SHP77 treated with DMSO at 0.1 percent for 48 hours (cell line): ENCODE measurements around the gene PKD1L1.

Experiments used
- DNase-seq: peaks from one replicate; lab custom pipeline; 2025; lab: John Stamatoyannopoulos, UW

PKD1L1 gene

DNA sequence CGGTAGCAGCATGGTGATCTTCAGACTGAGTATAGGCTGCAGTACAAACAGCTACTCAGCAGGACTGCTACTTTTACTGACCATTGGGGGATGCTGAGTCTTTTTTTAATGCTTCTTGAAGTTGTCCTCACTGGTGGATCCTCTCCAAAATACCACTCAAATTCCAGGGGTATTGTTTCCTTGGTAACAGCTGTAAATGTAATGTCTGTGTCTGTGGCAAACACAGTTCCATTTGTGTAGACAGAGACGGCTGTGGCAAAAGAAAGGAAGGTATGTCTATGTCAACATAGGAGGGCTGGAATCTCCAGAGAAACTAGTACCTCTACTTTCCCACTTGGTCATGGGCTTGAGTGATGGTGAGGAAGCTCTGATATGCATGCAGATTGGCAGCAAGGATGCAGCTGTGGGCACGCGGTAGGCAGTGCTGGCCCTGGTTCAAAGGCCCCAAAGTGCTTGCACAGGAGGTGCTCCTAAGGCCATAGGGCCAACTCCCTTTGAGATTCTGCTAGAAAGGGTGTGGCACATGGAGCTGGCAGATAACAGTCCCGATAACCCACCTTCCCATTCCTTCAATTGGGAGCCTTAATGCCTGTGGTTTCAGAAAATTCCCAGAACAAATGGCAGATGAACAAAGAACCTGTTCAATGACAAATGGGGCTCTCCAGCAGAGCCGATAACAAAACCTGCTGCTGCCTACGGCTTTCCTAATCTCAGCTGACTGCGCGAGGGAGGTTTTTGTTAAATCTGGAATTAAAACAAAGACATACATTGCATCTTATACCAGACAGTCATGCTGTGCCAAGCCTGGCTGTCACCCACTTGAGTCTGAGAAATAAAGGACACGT is 43.0 kb downstream of the PKD1L1 start:
- no peak for DNase-seq

DNA sequence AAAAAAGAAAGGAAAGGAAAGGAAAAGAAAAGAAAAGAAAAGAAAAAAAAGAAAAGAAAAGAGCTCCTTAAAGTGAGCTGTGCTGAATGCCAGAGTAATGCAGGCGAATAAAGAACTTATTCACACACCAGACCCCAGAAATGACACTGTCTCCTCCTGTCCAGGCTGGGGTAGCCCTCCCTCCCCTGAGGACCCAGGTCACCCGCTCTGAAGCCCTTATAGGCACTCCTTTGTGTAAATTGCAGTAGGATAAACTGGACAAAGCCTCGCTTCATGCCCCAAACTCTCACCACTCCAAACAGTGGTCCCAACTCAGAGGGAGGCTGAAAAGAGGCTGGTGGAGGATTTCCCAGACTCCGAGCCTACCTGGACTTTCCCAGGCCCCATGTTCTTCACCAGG is 46.3 kb downstream of the PKD1L1 start:
- DNase-seq: no peak

DNA sequence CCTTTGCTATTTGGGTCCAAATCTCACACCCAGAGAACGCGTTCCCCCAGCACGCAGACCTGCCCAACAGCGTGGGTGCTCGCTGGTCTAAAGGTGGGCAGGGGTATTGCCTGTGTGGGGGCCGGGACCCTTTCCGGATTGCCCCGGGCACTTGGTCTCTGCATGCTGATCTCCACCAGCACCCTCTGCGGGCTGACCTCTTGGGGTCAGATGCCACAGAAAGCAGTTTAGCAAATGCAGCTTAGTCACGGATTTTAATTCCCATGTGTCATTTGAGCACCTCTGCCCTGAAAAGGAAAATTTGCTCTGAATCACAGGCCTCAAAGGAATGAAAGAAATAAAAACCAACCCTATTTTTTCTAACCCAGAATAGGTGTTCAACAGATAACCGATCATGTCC is 46.7 kb downstream of the PKD1L1 start:
- DNase-seq: no peak

DNA sequence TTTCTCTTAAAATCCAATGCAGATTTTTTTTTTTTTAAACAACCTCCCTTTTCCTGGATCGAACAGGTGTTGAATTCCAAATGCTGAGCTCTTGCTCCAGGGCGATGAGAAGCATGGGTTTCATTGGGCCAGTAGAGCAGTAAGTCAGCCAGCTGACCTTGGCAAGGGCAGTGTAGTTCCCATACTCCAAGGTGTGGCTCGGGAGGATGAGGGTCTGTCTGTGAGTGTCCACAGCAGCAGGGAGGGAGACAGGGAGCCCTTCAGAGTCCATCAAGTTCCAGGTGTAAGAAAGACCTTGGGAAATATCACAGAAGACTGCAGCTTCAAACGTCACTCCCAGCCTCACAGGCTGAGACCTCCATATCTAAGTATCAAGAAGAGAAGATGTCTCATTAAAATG is 50.4 kb downstream of the PKD1L1 start:
- no peak for DNase-seq

DNA sequence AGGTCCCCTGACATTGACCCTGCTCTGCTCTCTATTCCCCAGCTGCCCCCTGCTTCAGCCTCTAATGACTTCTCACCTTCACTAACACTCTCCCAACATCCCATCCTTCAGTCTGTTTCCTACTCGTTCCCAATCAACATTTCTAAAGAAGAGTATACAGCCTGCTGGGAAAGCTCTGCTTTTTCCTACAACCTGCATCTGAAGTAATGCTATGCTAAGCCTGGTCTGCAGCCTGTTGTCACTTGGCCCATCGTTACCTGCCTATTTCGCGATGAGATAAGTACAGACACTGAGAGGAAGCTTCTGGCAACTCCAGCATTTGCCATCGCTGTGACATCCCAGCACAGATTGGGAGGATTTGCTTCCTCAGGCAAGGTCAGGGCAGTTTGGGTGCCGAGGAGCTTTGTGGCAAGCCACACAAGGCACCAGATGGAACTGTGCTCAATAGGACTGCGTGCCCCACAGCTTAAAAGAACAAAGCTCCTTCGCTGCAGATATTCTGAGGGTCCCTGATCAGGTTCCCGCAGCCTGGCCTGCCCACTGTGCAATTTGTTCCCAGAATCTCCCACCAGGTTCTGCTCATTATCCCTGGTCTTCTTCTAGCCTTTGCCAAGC is 51.4 kb downstream of the PKD1L1 start:
- DNase-seq: no peak

DNA sequence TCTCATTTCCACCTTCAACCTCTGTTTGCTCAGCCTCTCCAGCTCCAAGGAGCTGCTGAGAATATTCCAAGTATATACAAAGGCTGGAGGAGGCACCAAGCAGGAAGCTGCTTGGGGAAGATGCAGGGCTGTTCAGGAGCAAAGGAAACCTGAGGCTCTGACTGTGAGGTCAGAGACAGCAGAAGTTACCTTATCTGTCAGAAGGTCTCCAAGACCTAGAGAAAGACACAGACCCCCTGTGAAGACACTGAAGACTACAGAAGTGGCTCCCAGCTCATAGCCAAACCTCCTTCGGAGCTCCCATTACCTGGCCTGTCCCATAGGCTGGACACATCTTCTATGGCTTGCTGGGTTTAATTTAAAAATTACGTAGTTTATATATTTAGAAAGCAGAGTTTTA is 53.2 kb downstream of the PKD1L1 start:
- no peak for DNase-seq

DNA sequence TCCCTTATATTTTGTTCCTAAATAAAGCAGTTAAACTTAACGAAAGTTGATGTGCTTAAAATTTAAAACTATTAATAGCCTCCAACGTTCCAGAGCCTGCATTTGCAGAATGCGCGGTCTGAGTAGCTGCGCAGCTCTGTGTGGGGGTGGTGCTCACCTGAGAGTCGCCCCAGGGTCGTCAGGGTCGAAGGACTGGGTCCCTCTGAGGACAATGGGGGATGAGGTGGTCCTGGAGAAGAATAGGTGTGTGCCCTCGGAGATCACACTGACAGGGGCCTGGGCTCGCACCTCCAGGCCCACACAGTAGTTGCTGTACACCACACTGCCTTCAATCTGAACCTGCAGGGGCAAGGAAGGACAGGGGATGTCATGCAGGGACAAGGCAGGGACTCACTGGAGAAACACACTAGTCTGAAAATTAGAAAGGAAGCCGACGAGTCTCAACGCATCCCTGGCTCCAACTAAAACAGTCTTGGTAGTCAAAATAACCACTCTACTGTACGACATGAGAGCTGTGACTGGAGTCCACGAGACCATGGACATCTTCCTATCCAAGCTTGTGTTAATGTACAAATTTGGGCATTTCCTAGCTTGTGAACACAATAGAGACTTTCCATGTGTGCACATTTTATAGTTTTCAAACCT is 54.4 kb downstream of the PKD1L1 start:
- DNase-seq: no peak

DNA sequence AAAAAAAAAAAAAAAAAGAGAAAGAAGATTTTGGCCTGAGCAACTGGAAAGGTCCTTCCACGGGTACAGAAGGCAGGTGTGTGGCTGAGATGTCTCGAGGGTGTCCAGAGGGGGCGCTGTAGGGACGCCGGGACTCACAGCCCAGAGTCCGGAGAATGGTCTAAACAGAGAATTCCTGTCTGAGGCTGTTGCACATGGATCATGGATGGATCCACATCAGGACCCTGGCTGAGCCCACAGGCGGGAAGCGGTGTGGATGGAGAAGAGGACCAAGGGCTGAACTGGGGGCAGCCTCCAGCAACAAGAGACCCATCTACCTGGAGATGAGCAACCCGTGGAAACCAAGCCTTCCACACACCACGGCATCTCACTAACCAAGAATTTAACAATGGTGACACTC is 55.0 kb downstream of the PKD1L1 start:
- no peak for DNase-seq

DNA sequence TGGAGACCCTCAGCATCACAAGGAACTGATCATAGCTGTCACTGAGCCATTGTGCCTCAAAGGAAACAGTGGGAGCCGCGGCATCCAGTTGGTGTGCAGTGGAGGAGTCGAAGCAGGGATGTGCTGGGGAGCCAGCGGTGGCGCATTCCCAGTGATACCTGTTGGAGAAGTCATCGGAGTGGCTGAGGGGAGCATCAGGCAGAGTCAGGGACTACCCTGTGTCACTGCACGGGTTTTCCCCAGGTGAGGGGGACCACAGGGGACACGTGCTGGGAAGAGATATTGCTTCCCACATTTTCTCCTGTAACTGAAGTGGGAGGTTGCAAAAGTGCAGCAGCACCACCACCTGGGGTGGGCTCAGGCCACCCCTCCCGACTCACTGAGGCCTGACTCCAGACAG is 57.7 kb downstream of the PKD1L1 start:
- DNase-seq: no peak

DNA sequence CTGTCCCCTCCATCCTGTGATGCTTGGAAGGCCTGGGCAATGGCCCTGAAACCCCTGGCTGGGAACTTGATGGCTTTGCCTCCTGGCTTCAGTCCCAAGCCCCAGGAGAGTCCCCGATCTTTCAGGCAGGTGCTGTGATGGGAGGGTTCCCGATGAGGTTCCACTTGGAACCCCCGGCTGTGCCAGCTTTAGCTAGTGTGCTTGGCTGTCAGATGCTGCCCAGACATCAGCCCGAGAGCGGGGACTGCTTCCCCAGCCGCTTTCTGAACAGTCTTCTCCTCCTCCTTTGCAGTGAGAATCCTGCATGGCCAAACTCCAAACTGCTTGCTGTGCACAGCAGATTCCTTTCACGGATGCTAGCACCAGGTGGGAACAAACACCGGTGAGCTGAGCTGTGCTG is 58.1 kb downstream of the PKD1L1 start:
- DNase-seq: no peak

DNA sequence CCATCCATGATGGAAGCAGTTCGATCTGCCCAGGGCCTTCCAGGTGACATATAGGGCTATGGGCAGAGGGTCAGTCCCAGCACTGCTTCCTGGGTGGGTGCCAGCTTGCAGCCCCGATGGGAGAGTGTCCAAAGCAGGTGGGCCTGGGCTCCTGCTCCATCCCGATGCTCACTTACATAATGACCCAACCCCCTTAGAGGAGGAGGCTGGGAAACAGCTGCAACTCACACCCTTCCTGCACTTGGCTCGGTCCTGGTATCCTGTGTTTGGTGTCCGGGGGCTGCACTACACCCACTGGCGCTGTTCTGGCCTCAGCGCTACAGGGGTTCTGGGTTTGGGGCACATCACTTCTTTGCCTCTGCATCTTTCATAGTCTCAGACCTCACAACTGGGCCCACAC is 58.5 kb downstream of the PKD1L1 start:
- DNase-seq: no peak

DNA sequence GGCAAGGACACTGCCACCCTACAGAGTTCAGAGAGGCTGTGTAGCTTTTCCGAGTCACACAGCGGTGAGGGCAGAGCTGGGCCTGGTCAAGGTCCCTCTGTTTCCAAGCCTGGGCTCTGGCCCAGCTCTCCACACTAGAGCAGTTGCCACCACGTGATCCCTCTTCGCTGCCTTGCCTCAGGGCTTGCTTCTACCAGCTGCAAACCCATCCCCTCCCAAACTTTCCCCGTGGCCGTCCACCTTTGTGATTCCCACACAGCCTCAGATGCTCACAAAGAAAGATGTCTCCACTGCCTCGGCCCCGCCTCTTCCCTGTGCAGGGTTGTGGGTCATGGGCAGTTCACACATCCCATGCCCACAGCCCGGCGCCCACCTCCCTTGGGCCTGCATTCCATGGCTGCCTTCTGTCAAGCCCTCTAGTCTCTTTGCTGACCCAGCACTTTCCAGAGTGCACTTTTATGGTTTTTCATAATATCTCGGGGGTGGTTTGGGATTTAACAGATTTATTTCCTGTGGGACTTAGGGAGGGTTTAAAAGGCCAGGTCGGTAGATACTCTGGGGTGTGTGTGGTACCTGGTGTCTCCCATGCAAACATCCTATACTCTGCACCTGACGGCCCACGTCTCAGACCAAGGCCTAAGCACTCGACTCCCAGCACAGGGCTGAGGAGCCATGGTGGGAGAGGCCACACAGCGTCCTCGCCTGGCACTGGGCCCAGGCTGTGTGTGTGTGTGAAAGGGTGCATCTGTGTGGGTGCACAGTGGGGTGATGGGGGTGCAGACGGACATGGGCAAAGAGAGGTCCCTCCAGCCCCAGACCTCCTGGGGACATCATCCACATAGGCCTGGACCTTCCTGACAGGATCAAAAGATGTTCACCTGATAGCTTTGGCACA is 59.6 kb downstream of the PKD1L1 start:
- no peak for DNase-seq

DNA sequence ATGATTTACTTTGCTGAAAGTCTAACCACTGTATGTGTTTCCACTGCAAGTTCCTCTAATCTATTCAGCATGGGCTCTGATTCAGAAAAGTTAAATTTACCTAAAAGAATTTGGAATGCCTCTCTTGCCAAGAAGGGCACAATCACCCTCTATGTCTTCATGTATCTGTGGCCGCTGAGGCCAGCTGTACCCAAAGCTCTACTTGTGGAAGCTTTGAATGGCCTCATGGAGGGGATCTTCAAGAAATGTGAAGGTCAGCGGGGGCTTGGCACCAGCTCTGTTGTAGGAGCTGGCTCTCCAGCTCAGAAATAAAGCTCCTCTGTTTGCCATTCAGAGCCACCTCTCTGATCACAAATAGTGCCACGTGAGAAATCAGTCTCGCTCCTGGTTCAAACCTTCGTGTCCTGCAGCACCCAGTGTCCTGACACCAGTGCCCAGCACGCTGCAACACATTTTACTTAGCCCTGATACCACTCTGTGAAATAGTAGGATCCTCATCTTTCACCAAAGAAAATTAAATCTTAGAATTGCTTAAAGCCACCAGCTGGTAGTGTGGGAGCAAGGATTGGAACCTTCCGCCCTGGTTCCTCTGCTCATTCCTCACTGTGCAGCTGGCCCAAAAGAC is 61.1 kb downstream of the PKD1L1 start:
- no peak for DNase-seq

DNA sequence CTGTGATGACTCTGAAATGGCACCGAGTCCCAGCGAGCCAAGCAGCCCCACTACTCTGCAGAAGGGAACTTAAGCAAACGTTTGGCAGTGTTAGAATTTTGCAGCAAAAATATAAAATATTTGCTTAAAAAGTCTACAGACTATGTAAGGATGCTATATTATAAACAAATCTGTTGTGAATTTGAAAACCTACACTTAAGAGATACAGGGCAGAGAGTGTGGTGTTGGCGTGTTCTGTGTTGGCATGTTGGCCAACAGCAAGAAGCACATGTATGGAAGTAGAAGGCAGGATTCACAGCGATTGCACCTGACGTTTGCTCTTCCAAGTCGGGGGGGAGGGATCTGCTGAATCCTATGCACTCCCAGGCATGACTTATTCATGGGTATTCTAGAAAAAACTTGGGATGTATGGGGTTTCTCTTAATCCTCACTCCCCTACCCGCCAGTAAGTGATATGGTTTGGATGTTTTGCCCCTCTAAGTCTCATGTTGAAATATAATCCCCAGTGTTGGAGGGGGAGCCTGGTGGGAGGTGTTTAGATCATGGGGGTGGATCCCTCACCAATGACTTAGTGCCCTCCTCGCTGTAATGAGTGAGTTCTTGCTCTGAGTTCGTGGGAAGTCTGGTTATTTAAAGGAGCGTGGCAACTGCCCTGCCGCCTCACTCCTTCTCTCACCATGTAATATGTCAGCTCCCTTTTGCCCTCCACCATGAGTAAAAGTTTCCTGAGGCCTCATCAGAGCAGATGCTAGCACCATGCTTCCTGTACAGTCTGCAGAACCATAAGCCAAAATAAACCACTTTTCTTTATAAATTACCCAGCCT is 62.1 kb downstream of the PKD1L1 start:
- DNase-seq: no peak

DNA sequence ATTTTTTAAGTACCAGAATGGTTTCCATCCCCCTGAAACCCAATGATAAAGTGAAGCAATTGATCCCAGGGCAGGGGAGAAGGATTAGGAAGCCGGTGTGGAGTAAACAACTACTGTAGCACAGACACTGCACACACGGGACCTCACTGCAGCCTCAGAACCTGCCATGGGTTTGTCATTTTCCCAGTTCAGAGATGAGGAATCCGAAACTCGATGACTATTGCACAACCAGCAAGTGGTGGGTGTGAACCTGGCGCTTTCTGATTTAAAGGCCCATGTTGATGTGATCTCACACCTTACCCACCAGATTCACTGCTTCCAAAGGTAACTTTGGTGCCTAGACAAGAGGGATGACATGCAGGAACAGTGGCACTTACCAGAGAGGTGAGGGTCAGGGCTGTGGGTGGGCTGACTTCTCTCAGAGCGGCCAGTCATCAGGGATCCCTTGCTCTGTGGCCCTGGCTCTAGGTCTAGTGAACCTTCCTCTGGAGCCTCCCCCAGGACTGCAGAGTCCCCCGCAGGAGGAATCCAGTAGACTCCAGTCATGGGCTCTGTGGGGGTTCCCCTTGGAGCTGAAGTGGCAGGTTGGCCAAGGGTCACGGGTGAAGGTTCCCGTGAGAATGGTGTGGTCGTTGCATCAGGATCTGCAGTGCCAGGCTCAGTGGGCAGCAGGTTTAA is 62.8 kb downstream of the PKD1L1 start:
- no peak for DNase-seq

DNA sequence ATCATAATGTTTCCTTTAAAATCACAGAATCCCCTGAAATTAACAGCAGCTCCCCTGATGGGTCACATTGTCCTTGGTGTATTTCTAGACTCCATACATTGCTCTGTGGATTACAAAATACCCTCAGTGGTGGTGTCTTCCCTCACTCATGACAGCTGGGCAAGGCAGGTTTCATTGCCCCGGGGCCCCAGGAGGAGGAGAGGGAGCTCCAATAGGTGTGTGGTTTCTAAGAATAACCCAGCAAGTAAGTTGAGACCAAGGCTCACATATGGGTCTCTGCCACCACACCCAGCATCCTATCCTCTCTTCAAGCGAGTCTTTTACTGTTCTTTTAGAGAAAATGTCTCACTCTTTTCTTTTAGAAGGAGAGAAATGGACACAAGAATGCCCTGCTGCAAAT is 63.6 kb downstream of the PKD1L1 start:
- no peak for DNase-seq

DNA sequence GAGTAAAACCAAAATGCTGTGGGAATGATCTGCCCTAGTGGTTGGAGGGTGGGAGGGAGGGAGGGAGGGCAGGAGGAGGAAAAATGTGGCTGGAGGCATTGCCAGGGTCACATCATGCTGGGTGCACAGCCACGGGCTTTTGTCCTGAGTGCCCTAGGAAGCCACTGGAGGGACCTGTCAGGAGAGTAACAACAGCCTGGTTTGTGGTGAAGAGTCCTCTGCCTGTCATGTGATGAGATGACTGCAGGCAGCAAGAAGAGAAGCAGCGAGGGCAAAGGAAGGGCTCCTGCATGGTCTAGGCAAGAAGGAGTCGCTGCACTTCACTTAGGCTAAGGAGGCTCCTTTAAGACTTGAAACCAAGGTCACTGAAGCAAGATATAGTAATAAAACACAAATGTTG is 65.6 kb downstream of the PKD1L1 start:
- no peak for DNase-seq

DNA sequence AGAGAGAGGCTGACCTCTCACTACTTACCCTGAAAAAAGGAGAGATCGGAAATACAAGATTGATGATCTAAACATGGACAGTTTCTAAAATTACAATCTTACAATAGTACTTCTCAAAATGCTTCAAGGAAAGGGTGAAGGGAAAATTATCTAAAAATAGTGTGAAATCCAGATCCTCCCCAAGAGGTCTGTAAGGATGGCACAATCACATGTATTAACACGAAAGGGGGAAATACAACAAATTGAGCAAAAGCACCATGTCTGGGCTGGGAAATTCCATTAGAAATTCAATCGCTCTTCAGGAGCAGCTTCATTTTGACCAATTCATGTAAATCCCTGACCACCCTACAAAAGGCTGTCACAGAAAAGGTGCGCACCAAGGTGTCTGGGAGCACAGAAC is 67.0 kb downstream of the PKD1L1 start:
- no peak for DNase-seq

DNA sequence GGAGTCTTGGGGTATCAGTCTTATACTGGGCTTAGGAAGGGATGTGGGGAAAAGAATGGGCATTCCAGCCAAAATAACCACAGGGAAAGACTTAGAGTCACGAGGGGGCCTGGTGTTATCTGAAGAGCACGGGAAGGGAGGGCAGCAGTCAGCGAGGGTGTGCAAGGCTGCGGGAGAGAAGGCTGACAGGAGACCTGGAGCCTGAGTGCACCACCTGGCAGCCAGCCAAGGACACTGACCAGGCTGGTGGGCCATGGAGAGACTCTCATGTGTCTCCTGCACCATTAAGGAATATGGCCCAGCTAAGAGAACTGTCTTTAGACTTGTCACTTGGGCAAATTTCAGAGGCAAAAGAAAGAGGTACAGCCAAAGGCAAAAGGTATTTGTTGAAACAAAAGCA is 69.6 kb downstream of the PKD1L1 start:
- DNase-seq: no peak

DNA sequence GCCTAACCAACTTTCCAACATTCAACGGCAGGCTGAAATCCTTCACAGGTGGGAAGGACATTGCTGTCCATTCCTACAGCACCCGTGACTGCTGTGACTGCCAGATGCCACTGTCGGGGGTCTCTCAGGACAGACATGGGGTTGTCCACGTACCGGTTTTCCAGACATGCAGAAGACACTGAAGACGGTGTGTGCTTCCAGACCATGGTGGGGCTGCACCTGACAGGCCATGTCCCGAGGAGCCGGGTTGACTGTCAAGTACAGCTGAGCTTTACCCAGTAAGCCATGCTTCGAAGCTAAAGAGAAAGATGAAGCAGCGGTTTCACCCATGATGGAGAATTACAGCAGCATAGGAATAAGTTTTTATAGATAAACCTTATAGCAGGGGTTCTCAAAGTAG is 70.9 kb downstream of the PKD1L1 start:
- no peak for DNase-seq
